ENCODE data around the gene PAX6.

The PAX6 gene

DNA sequence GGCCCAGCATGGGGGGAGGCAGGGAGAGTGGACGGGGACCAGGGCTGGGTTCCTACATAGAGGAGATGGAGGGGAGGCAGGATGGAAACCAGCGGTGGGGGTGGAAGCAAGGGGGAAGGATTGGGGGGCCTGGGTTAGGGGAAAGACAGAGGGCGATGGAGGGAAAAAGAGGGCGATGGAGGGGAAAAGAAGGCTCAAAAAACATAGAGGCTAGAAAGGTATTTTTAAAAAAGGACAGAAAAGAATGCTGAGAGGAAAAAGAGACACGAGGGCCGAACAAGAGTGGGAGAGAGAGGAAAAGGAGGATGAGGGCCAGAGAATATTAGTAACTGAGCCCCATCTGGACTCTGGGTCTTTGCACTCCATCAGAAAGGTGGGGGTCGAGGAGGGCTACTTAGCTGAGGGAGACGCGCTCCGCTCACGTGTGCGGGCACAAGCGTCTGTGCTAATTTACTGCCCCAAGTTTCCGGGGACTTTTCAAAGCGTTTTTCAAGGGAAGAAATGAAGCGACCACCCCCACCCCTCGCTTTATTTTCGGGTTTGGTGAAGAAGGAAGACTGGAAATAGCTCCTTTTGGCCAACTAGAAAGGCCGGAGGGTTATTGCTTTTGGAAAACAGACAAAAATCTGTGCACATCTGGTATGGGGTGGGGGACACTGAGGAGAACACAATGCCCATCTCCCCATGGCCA lies 14.5 kb downstream of the PAX6 start:
- DNase-seq: no peak

GRCh38 chr11:31795706-31796498 lies 15.2 kb downstream of the PAX6 start:
- no peak for DNase-seq

DNA sequence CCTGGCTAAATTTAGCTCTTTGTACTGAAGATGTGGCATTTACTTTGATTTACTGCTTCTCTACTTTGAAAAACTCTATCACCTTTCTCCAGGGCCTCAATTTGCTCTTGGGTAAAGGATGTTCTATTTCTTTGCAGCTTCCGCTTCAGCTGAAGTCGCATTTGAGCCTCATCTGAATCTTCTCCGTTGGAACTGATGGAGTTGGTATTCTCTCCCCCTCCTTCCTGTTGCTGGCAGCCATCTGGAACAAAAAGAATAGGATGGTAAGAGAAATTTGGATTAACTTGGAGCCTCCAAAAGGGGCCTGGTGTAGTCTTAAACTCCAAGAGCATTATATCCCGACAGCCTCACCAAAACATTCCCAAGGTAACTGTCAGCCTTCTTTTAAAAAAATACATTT lies 16.6 kb downstream of the PAX6 start:
- DNase-seq: no peak

- no peak for DNase-seq
These were observed 17.9 kb downstream of the PAX6 start for GRCh38 chr11:31793264-31793663.

DNA sequence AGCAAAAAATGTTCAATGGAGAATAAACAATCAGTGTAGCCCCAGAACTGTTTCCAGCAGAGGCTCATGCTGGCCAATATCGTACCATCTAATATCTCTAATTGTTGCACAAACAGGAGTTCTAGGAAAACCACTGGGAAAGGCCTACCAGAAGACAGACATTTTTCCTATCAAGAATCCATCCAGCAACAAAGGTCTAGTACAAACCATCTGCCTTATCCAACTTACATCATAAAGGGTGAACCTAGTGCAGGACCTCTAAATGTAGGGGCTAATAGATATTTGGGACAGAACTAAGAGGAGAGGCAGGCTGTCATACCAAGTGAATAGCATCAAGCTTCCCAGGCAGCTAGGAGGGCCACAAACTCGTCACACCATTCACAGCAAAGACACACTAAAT lies 18.7 kb downstream of the PAX6 start:
- no peak for DNase-seq

GRCh38 chr11:31792036-31792435 lies 19.1 kb downstream of the PAX6 start:
- DNase-seq: no peak

GRCh38 chr11:31790649-31791048 lies 20.5 kb downstream of the PAX6 start:
- no peak for DNase-seq

GRCh38 chr11:31788085-31788484 lies 23.0 kb downstream of the PAX6 start:
- DNase-seq: no peak

DNA sequence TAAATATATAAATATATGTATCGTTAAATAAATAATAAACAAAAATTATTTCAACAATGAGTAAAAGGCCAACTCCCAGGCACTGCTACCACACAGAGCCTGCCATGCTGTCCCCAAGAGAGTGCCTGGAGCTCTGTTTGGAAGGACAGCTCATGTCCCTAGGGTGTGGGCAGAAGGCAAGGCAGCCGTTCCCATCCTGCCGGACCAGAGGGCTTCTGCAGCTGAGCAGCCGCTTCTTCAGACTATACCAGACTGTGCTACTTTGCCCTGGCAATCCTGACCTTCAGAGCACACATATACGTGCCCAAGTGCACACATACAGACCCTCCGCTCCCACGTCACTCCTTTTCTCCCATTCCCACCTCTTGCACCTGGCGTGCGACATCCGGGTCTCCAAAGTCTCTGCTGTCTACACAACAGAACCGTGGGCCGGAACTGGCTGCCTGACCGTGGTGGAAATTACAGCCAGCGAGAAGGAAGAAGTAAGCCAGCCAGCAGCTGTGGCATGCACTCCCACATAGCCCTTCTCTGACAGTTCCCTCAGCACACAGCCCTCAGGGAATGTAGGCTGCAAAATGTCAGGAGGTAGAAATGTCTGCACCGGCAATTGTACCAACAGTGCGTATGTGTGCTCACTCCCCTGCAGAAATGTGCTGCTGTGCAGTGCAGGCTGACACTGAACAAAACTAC lies 24.0 kb downstream of the PAX6 start:
- DNase-seq: no peak

- no peak for DNase-seq
These were observed 26.5 kb downstream of the PAX6 start for GRCh38 chr11:31784611-31785010.

- DNase-seq: no peak
These were observed 27.9 kb downstream of the PAX6 start for GRCh38 chr11:31783252-31783651.

GRCh38 chr11:31782257-31782656 lies 28.9 kb downstream of the PAX6 start:
- no peak for DNase-seq

DNA sequence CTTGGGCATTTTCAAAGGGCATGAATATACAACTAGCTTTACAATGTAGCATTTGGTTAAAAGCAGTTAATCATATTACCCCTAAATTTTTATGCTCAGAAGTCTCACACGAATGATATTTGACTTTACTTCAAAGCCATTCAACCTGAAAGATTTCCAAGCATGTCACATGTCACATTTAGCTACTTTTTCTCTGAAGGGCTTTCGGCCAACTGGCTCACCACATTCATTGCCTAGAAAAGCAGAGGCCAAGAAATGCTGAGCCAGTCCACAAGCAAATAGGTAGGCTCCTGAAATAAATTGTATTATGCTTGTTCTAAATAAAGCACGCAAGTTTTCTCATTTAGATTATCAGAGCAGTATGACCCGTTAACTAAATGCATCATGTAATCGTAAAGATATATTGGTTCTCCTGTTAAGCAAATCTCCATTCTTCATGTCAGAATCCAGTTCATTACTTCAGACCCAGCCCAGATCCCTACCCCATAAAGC lies 30.6 kb downstream of the PAX6 start:
- DNase-seq: peak; percentile 32

DNA sequence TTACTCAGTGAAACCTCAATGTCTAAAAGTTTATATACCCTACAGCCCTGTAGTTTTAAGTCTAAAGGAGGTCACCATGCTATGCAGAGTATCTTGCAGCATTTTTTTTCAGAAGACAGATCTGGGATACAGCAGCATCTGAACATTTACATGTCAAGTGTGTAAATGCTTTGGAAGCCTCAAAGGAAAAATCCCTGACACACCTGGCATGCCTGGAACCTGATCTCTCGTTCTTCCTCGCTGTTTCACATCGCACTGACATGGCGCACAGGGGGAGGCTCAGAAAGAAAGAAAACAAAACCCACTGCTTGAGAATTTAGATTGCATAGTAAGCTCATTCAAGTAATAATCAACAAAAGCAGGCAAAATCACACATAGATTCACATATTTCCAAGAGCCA lies 31.0 kb downstream of the PAX6 start:
- peak; percentile 32 for DNase-seq

DNA sequence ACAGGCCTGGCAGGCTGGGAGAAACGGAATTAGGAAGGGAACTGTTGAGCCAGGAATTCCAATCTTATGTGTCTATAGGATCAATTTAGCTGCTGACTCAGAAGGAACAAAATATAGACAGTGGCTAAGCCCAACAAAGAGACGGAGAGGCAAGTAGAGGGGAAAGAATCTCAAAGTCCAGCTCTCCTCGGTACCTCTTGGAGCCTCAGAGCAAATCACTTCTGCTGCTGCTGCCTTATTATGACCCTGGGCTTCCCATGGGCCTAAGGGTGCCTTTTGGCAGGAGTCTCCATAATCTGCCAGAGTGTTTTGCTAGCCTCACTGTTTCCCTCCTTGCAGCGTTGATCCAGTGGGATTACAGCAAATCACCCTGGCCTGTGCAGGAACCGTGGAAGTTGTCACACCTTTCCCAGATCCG lies 31.7 kb downstream of the PAX6 start:
- no peak for DNase-seq

GRCh38 chr11:31772412-31772811 lies 38.7 kb downstream of the PAX6 start:
- DNase-seq: no peak

GRCh38 chr11:31770011-31770700 lies 41.0 kb downstream of the PAX6 start:
- no peak for DNase-seq

DNA sequence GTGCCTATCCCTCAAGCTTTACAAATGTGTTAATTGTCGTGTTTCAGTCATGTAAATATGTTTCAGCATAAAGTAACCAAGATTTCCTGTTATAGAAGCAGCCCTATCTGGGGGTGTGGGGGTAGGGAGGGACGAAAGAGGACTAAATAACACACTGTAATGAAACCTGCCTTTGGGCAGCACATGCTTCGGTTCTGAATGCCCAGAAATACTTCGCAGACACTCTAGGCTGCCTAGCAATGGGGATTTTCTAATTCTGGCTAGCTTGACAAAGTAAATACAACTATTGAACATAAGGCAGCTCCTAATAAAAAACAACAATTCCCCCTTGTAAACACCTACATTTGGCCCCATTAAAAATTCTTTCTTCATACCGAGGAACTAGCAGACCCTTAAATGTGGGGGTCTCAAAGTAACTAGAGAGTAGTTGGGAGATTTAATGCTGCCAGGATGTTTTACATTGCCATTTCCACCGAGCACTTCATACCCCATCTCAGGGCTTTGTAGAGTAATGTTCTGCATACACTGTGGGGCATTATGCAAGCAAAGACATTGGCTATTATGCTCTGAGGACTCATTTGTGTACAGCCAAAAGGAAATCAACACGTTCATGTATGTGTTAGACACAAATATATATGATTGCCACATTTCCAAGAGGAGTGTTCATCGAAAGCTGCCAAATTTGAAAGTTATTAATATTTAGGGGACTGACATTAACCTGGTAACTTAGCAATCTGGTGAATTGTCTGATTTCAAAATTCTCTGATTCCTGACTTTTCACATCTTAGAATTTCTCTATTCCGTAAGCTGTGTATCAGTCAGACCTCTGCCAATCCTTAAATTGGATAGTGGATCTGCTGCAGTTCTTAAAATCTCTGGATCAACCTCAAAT lies 42.1 kb downstream of the PAX6 start:
- DNase-seq: no peak

GRCh38 chr11:31767685-31768084 lies 43.4 kb downstream of the PAX6 start:
- no peak for DNase-seq

DNA sequence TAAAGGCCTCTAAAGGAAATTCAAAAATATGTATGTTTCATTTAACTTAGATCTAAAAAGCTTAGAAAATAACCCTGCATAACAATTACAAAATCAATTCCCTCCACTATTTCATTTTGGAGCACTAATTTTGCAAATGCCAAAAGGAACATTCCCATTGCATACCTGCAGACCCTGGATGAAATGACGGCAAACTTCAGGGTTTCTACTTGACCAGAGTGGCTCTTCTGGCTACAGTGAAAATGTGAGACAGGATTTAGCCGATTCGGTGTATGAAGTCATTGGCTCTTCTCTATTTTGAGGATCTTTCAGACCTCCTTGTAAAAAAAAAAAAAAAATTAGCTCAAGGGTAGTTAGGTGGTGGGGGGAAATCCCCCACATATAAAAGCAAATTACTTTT lies 44.1 kb downstream of the PAX6 start:
- no peak for DNase-seq

- DNase-seq: peak; percentile 30
These were observed 46.4 kb downstream of the PAX6 start for GRCh38 chr11:31764766-31765165.

DNA sequence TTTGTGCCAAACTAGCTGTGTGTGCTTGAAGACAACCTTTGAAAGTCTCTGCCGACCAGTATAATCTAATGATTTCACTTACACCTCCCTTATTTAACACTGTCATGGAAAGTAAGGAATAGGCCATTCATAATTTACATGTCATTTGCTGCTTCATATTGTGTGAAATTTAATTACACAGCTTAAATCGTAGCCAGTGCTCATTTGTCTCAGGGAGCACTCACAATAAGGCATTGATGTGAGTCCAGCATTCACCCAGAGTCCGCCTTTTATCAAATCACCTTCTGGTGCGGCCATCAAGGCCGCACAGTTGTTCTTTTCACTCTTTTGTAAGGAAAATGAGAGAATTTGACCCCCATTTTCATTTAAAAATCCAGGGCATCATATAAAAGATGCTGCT lies 46.9 kb downstream of the PAX6 start:
- no peak for DNase-seq

Data from DMS79 treated with DMSO at 0.1 percent for 48 hours (cell line).